Stimulated activated CD4-positive, alpha-beta T cell treated with anti-CD3 and anti-CD28 coated beads, Interleukin-12 subunit alpha, Interleukin-12 subunit beta, amount 100 ng/mL, for 24 hours (primary cell): ENCODE measurements around the gene MAPT.

Source experiments
- DNase-seq, 2 experiments: peaks; one replicate each; pipeline ENCODE4 v3.0.0-alpha.2; 2020; ENCODE audit warnings: low read depth in 2 of 2

The MAPT gene

DNA sequence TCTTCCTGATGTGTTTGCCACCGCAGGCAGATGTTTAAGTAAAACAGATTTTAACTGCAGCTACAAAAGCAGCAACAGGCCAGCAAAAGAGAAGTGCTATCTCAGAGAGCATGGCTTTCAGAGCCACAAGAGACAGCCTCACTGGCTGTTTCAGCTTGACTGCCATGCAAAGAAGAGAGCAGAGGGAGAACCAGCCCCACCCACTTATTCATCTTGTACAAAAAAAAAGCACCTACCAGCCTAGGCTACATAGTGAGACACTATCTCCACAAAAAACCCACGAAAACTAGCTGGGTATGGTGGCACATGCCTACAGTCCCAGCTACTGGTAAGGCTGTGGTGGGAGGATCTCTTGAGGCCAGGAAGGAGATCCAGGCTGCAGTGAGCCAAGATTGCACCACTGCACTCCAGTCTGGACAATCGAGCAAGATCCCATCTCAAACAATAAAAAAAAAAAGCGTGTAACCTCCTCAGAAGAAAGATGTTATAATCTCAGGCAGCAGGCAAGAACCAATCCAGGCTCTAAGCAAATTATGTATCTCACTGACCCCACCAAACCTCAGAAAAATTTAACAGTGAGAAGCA is 134.7 kb downstream of the MAPT start:
- no peak for DNase-seq

DNA sequence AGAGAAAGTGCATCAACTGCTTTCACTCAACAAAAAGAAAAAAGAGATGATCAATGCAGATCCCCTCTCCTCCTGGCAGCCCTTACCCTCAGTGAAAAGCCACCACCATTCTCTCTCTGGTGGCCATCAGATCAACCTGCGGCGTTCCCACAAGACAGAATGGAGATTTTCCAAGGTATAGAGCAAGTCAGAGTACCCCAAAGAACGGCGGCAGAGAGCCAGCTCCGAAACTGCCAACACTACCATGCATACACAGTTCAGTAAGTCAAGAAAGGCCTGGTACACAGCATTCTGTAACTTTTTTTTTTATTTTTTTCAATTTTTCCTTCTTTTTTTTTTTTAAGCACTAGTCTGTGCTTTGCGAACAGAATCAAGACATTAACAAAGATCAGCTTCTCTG is 135.3 kb downstream of the MAPT start:
- no peak for DNase-seq

DNA sequence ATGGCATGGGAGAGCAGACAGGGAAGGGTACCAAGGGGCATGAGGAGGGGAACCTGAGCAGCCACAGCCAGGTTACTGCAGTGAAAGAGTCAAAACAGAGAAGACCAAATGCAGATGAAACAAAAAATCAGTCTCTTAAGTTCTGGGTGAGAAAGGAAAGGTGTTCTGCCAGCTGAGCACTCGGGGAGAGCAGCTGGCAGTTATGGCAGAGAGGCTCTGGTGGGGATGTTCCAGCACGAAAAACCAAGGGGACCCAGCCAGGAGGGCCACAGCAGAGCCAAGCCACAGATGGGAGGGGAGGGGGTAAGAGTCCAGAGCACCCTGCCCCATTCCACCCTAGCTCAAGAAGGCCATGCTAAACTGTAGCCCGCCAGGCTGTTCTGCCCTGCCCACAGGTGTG is 136.4 kb downstream of the MAPT start:
- DNase-seq, result no peak

- DNase-seq, result no peak
Observed at GRCh38 chr17:46031440-46031839, 137.1 kb downstream of the MAPT start.

DNA sequence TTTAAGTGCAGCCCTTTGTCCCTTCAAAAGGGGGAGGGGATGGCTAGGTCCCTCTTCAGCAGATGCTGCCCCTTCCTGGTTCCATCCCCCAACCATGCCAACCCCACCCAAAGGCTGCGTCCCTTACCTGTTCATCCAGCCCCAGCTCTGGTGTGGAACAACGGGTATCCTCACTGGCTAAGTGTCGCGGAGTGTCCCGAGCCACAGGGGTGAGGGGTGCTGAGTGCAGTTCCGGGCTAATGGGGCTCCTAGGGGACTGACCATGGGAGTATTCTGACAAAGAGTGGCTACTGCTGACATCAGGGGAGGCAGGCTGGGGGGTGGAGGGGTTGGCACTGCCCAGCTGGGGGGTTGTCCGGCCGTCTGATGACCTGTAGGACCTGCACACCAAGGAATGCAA is 137.6 kb downstream of the MAPT start:
- DNase-seq, result no peak

DNA sequence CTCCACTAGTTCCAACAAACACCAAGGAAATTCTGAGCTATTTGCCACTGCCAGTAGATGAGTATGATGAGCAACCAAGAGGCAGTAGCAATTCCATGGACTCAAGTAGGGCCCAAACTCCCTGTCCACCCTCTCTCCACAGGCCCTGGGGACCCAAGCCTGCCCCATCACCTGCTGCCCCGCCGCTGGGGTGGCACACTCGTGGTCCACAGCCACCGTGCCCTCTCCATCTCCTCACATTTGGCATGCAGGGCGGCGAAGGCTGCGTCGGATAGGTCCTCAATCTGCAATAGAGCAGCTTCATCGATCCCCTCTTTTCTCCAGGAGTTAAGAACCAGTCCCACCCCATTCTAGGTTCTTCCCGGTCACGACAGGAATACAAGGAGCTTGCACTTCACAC is 138.6 kb downstream of the MAPT start:
- DNase-seq, result no peak

DNA sequence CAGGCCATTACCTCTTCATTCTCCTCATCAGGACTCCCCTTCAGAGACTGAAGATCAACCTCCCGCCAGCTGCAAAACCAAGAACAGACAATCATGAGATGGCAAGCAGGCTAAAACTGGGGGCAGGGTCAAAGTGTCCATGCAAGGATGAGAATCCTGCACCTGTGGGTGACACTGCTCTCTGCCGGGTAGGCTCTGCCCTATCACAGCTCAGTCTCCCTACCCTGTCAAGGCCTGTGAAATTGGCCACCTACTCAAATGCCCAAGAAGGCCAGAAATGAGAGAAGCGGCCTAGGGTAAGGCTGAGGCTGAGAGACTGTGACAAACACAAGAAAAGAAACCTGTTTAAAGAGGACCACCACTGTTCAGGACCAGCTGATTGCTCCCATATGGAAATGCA is 139.0 kb downstream of the MAPT start:
- no peak for DNase-seq

DNA sequence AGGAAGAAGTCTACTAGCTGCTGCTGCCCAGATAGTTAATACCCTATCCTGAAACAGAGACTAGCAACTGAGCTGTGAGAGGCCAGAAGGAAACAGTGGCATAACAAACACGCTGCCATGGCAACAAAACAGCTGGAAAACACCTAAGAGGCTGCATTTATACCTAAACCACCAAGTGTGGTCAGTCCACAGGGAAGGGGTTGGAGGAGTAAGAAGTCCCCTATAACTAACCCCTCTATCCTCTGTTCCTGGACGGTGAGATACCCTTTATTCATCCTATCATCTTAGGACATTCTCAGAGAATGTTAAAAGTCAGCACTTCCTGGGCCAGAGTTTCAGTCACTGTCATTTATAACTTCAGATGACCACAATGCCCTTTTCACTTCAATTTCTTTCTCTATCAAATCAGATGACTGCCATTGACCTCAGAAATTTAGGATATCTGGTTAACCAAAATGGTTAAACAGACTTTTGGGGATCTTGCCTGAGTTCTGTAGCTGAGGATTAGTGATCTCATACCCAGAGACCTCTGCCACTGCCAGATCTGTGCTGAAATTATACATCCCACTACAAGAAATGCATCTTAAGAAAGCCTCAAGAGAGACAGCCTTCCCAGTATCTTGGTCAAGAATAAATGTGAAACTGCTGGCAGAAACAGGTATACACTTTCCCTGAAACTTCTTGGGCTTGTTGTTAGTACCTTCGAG is 140.9 kb downstream of the MAPT start:
- DNase-seq, result no peak

GRCh38 chr17:46036491-46036890 is 142.1 kb downstream of the MAPT start:
- no peak for DNase-seq

DNA sequence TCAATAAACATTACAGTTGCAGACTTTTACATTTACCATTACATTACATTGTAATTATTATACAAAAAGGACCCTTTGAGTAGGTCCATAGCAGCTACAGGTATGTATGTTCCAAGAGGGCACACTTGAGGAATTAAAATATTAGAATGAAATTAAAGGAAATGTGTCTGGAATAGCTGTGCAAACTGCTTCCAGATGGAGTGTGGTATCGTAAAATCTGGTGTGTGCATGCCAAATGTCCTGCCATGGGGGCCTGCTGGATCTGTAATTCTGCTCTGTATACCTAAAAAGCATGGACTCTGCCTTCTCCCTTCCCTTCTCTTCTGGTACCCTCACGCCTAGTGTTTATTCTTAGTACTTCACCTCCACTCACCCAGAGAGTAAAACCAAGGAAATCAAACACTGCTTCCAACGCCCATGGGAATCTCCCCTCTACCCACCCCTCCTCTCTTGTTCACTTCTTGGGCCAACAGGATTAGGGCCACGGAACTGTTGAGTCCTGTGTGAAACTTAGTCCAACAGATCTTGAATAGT is 143.4 kb downstream of the MAPT start:
- DNase-seq, result no peak

GRCh38 chr17:46038414-46038813 is 144.1 kb downstream of the MAPT start:
- no peak for DNase-seq

- DNase-seq, result no peak
Observed at GRCh38 chr17:46038937-46039336, 144.6 kb downstream of the MAPT start.

DNA sequence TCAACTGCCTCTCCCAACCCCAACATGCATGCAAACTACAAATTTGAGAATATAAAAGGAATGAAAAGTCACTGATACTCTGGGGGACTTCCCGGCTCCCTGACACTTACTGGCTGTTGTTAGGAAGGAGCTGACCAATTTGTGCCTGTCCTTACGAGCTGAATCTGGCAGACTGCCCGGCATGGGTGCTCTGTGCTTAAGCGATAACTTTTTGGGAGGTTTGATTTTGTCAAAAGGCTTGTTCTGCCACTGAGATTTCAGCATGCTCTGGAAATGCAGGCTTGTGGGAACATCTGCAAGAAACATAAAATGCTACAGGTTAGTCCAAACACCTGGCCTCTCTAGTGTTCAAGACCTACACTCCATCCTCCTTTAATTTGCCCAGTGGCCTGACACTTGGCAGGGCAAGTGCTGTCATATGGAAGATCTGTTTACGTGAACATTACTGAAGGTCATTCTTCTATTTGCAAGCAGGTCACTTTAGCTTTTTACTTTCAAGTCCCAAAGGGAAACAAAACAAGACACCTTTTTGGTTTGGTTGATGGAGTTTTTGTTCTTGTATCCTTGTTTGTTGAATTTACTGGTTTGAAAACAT is 145.3 kb downstream of the MAPT start:
- DNase-seq, result no peak

- DNase-seq, result no peak
Observed at GRCh38 chr17:46042246-46042645, 147.9 kb downstream of the MAPT start.

DNA sequence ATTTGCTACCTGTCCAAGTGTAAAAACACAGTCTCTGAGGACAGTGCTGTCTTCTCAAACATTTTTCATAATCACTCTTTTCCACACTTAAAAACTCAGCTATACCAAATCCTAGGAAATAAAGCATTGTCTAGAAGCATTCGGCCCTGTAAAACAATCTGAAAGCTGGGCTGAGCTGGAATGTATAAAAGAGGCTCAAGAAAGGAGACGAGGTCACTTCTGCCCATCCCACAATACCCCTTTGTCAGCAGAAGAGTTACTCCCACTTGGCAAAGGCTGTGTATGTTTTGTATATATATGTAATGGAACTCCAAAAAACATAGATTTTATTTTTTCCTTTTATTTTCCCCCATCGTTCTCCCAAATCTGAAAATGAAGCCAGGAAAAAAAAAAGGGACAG is 148.6 kb downstream of the MAPT start:
- DNase-seq, result no peak

- no peak for DNase-seq
Observed at GRCh38 chr17:46043606-46044005, 149.3 kb downstream of the MAPT start.

DNA sequence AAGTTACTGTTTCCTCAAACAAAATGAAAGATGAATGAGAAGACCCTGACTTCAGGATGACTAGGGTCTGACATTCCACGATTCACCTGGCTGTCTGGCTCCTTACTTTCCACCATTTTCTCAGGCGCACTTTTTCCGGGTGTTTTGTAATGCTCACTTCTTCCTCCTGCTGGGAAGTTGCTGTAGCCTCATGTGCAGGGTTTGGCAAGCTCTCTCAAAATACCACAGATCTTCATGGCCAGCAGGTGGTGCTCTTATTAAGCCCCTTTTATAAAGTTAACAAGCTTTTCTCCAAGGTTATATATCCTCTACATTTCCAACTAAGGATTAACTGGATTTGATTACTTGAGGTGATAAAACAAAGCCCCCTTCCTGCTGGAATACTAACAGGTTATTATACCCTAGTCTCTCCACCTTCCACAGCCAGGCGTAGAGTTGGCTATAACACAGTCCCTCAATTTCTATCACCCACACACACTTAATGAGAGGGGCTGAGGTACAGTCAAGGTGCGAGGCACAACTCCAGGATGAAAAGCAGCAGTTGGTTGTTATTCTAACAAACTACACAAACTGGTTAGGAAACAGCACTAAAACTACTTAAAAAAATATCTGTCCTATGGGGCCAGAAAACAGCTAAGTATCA is 150.1 kb downstream of the MAPT start:
- DNase-seq, result peak; percentile 14 to 33

DNA sequence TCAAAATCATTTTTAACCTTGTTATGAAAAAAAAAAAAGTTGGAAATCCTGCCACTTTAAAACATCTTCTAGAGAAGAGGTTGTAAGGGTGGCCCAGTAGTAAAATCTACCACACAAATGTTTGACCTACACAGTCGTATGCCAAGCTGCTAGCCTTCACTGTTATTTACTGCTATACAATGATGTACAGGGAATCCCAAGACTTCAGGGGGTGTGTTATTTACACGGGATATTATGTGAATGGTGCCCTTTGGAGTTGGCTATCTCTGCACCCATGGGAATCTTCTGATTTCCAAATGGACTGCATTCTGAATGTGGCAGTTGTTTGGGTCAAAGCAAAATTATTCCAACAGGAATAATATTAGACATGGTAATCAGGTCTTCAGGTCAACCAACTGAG is 150.6 kb downstream of the MAPT start:
- DNase-seq, result no peak

- no peak for DNase-seq
Observed at GRCh38 chr17:46045639-46046038, 151.3 kb downstream of the MAPT start.

GRCh38 chr17:46046957-46047356 is 152.6 kb downstream of the MAPT start:
- DNase-seq, result no peak

GRCh38 chr17:46047398-46047797 is 153.0 kb downstream of the MAPT start:
- no peak for DNase-seq

DNA sequence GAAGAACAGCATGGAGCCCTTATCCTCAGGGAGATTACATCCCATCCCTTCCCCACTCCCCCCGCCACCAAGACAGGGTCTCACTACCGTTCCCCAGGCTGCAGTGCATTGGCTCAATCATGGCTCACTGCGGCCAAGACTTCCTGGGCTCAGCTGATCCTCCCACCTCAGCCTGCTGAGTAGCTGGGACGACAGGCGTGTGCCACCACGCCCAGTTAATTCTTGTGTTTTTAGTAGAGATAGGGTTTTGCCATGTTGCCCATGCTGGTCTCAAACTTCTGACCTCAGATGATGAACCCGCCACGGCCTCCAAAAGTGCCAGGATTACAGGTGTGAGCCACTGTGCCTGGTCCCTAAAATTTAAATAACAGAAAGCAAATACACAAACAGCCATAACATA is 153.5 kb downstream of the MAPT start:
- no peak for DNase-seq

GRCh38 chr17:46049656-46050055 is 155.3 kb downstream of the MAPT start:
- no peak for DNase-seq
